Medulla oblongata (tissue), 1 donor: ENCODE data around the gene PRDM8.

Source experiments
- DNase-seq: peaks from one replicate; pipeline ENCODE4 v3.0.0-alpha.2; 2015; ENCODE audit errors: extremely low spot score

The PRDM8 gene

GRCh38 chr4:80199947-80200346, 2.6 kb downstream of the PRDM8 start:
- peak; percentile 24 for DNase-seq

GRCh38 chr4:80201252-80202151, 4.2 kb downstream of the PRDM8 start:
- DNase-seq, result peak; percentile 29

GRCh38 chr4:80202190-80202711, 4.9 kb downstream of the PRDM8 start:
- DNase-seq, result peak; percentile 38

GRCh38 chr4:80202741-80203553, 5.6 kb downstream of the PRDM8 start:
- DNase-seq, result no peak

- DNase-seq, result no peak
These were observed 7.2 kb downstream of the PRDM8 start for GRCh38 chr4:80204433-80205011.

GRCh38 chr4:80206111-80206510, 8.8 kb downstream of the PRDM8 start:
- no peak for DNase-seq

- DNase-seq, result no peak
These were observed 9.3 kb downstream of the PRDM8 start for GRCh38 chr4:80206521-80207171.

- DNase-seq, result no peak
These were observed 9.9 kb downstream of the PRDM8 start for GRCh38 chr4:80207172-80207583.

GRCh38 chr4:80207664-80208063, 10.4 kb downstream of the PRDM8 start:
- DNase-seq, result no peak

GRCh38 chr4:80208610-80209339, 11.5 kb downstream of the PRDM8 start:
- no peak for DNase-seq

GRCh38 chr4:80209340-80209701, 12.0 kb downstream of the PRDM8 start:
- DNase-seq, result no peak

GRCh38 chr4:80210549-80210948, 13.2 kb downstream of the PRDM8 start:
- no peak for DNase-seq

GRCh38 chr4:80213117-80213815, 16.0 kb downstream of the PRDM8 start:
- no peak for DNase-seq

GRCh38 chr4:80215449-80216052, 18.2 kb downstream of the PRDM8 start:
- peak; percentile 61 for DNase-seq

GRCh38 chr4:80216100-80216761, 18.9 kb downstream of the PRDM8 start:
- no peak for DNase-seq

GRCh38 chr4:80219301-80220025, 22.2 kb downstream of the PRDM8 start:
- no peak for DNase-seq

- no peak for DNase-seq
These were observed 23.4 kb downstream of the PRDM8 start for GRCh38 chr4:80220711-80221110.

- no peak for DNase-seq
These were observed 23.9 kb downstream of the PRDM8 start for GRCh38 chr4:80221161-80221560.

- no peak for DNase-seq
These were observed 28.3 kb downstream of the PRDM8 start for GRCh38 chr4:80225595-80225994.
